K562 (cell line): ENCODE measurements around the gene TMCC2. TPM values are rescaled to one million over a fixed set of nuclear protein-coding genes. Genes with fewer than 3 reads are reported as not detected.
A peak's percentile ranks its signal among the peaks of the same experiment; 100 is the strongest.

Experiments used
- ADNP ChIP-seq: fragments of 200-800 bp; sonication (Bioruptor generic); IDR thresholded peaks from 2 replicates; pipeline ENCODE4 v1.6.1; 2016; ENCODE audit warnings: missing genetic modification characterization, missing compliant biosample characterization
- COPS2 ChIP-seq: fragments of 450-650 bp; conservative IDR thresholded peaks from 2 replicates; pipeline ENCODE4 v1.6.1; 2016; ENCODE audit warnings: mild to moderate bottlenecking, moderate library complexity
- EGR1 ChIP-seq: fragments of 450-650 bp; conservative IDR thresholded peaks from 2 replicates; pipeline ENCODE4 v1.6.1; 2017; ENCODE audit warnings: mild to moderate bottlenecking
- FOXA3 ChIP-seq, 2 experiments: fragments of 450-650 bp in 1 of 2; sonication (generic) in 1 of 2; formaldehyde crosslinking; IDR thresholded peaks in 1 of 2; conservative IDR thresholded peaks in 1 of 2; 2 replicates each; pipeline versions ENCODE4 v1.4.0 to v1.8.0; 2020 to 2022; ENCODE audit warnings: mild to moderate bottlenecking in 2 of 2, missing genetic modification reagents in 1 of 2
- HDAC2 ChIP-seq: fragments of 450-650 bp; IDR thresholded peaks from 2 replicates; pipeline ENCODE4 v1.6.1; 2016; ENCODE audit warnings: mild to moderate bottlenecking
- JUN ChIP-seq, 2 experiments: sonication (generic) in 1 of 2; formaldehyde crosslinking in 1 of 2; IDR thresholded peaks; 2 replicates each; pipeline versions ENCODE4 v1.6.1 to v1.8.0; 2012 to 2022; ENCODE audit warnings: borderline replicate concordance in 2 of 2, mild to moderate bottlenecking in 2 of 2, improper control_type of control experiment in 1 of 2, low read depth in 1 of 2, low read length in 1 of 2, missing genetic modification reagents in 1 of 2
- KDM5B ChIP-seq: fragments of 200-600 bp; sonication (generic); IDR thresholded peaks from 2 replicates; pipeline ENCODE4 v1.6.1; 2012; ENCODE audit warnings: low read depth, mild to moderate bottlenecking, moderate library complexity, low read length, control low read depth, inconsistent platforms; ENCODE audit not compliant: insufficient replicate concordance
- MCM2 ChIP-seq: fragments of 450-650 bp; IDR thresholded peaks from 2 replicates; pipeline ENCODE4 v1.6.1; 2017; ENCODE audit warnings: low read depth, mild to moderate bottlenecking
- MTA1 ChIP-seq: fragments of 450-650 bp; IDR thresholded peaks from 2 replicates; pipeline ENCODE4 v1.6.1; 2017; ENCODE audit warnings: borderline replicate concordance
- NCOR1 ChIP-seq: fragments of 450-650 bp; IDR thresholded peaks from 2 replicates; pipeline ENCODE4 v1.6.1; 2016; ENCODE audit warnings: mild to moderate bottlenecking, moderate library complexity
- PHF21A ChIP-seq: fragments of 450-650 bp; IDR thresholded peaks from 2 replicates; pipeline ENCODE4 v1.6.1; 2017; ENCODE audit warnings: low read depth, borderline replicate concordance
- RAD21 ChIP-seq, 2 experiments: fragments of 250-450 bp in 1 of 2; fragments of 450-650 bp in 1 of 2; sonication (Bioruptor Pico) in 1 of 2; formaldehyde crosslinking in 1 of 2; IDR thresholded peaks in 1 of 2; conservative IDR thresholded peaks in 1 of 2; 2 replicates each; pipeline versions ENCODE4 v1.4.0 to v1.8.0; 2020 to 2022; ENCODE audit warnings: mild to moderate bottlenecking in 2 of 2, moderate library complexity in 1 of 2
- SIRT6 ChIP-seq: IDR thresholded peaks from one replicate; pipeline ENCODE4 v1.6.1; 2012; ENCODE audit warnings: low read depth, mild to moderate bottlenecking, control low read depth, inconsistent platforms, low read length, moderate library complexity
- SREBF1 ChIP-seq: fragments of 150-350 bp; IDR thresholded peaks from 2 replicates; pipeline ENCODE4 v1.6.1; 2014; ENCODE audit warnings: antibody characterized with exemption, low read depth, low read length, borderline replicate concordance
- STAG1 ChIP-seq: sonication (generic); formaldehyde crosslinking; IDR thresholded peaks from 2 replicates; pipeline ENCODE4 v1.5.0; 2020; ENCODE audit warnings: missing genetic modification reagents, borderline replicate concordance
- TBP ChIP-seq: optimal IDR thresholded peaks from 2 replicates; pipeline ENCODE3; 2011; ENCODE audit warnings: low read depth, low read length, improper control_type of control experiment
- XRCC5 ChIP-seq: fragments of 200-400 bp; formaldehyde crosslinking; IDR thresholded peaks from 2 replicates; pipeline ENCODE4 v1.6.1; 2017; ENCODE audit warnings: low read depth, mild to moderate bottlenecking, low read length
- ZNF140 ChIP-seq: fragments of 250-450 bp; sonication (Bioruptor Pico); IDR thresholded peaks from 2 replicates; pipeline ENCODE4 v1.8.0; 2021; ENCODE audit warnings: moderate library complexity, mild to moderate bottlenecking, inconsistent platforms
- ZNF232 ChIP-seq: sonication (generic); formaldehyde crosslinking; IDR thresholded peaks from 2 replicates; pipeline ENCODE4 v1.8.0; 2022; ENCODE audit warnings: mild to moderate bottlenecking, missing genetic modification reagents
- ZNF354B ChIP-seq: fragments of 250-450 bp; sonication (Bioruptor Pico); IDR thresholded peaks from 2 replicates; pipeline ENCODE4 v1.4.0; 2020
- polyA plus RNA-seq, 8 experiments: library from polyadenylated mRNA; depleted of rRNA in 4 of 8; stranded (reverse) in 5 of 8; unstranded in 3 of 8; fragments of >200 nt; fragmentation: Nextera tagmentation in 2 of 8; fragmentation: Illumina TruSeq in 1 of 8; extraction: Ambion mirVana in 2 of 8; extraction: Trizol in 1 of 8; gene quantifications; 2 replicates each; pipeline versions ENCODE4 v1.2.1 to v1.2.3, GENCODE V29; 2011 to 2014; ENCODE audit warnings: inconsistent platforms in 1 of 8, missing spikeins in 1 of 8
- total RNA-seq, 7 experiments: library from RNA; depleted of rRNA in 6 of 7; stranded (reverse); fragments of >200 nt in 6 of 7; fragmentation: Illumina TruSeq in 2 of 7; extraction: Trizol in 2 of 7; gene quantifications; 2 replicates each; pipeline versions ENCODE4 v1.2.1 to v1.2.3, GENCODE V29; 2011 to 2021; ENCODE audit warnings: low replicate concordance in 1 of 7
- TF ChIP-seq, protein P1 (sequence below): fragments of 250-450 bp; sonication (Bioruptor Pico); IDR thresholded peaks from 2 replicates; pipeline ENCODE4 v1.4.0; 2020; ENCODE audit warnings: mild to moderate bottlenecking, moderate library complexity, borderline replicate concordance
- TF ChIP-seq, protein P2 (sequence below): IDR thresholded peaks from 2 replicates; pipeline ENCODE4 v1.6.1; 2011; ENCODE audit not compliant: insufficient read length; ENCODE audit errors: extremely low read depth
- TF ChIP-seq, protein P3 (sequence below): sonication (generic); formaldehyde crosslinking; IDR thresholded peaks from 2 replicates; pipeline ENCODE4 v1.9.0; 2022; ENCODE audit warnings: mild to moderate bottlenecking, missing genetic modification reagents
- TF ChIP-seq, protein P4 (sequence below), 2 experiments: fragments of 450-650 bp in 1 of 2; sonication (generic) in 1 of 2; formaldehyde crosslinking; conservative IDR thresholded peaks; 2 replicates each; pipeline versions ENCODE4 v1.4.0 to v1.8.1; 2020 to 2022; ENCODE audit warnings: mild to moderate bottlenecking in 1 of 2, missing genetic modification reagents in 1 of 2

TMCC2 gene
- total and polyA plus RNA-seq, 9 of the 15 experiments (the other 6 are each of a cell fraction or from before 2014, with no cell fraction given): 0.06 to 1.8 (median 0.98) TPM

- TF ChIP-seq STAG1 (0 out of 2 replicates have a peak, but pooled peaks have one; percentile 17), HDAC2 (no peak), NCOR1 (no peak), ZNF140 (CRISPR knock-in tag) (no peak), RAD21 (CRISPR knock-in tag; conservative IDR thresholded peaks at IDR 0.05 in 1 of 2, IDR thresholded peaks at IDR 0.05 in 1 of 2) (peak; percentile 14 to 75; a peak in 2 of 4 replicates), SIRT6 (no peak), KDM5B (no peak), XRCC5 (no peak), PHF21A (no peak), MCM2 (no peak), TBP (no peak), ZNF232 (CRISPR knock-in tag) (no peak), ADNP (tag) (no peak), FOXA3 (CRISPR knock-in tag; conservative IDR thresholded peaks at IDR 0.05 in 1 of 2, IDR thresholded peaks at IDR 0.05 in 1 of 2) (no peak), SREBF1 (no peak), ZNF354B (no peak), COPS2 (no peak), JUN (IDR thresholded peaks at IDR 0.05; ENCODE audit: borderline replicate concordance, low read depth, low read length) (0 out of 2 replicates have a peak, but pooled peaks have one; percentile 19), JUN (CRISPR knock-in tag; IDR thresholded peaks at IDR 0.05; ENCODE audit: borderline replicate concordance) (no peak), MTA1 (no peak), EGR1 (0 out of 2 replicates have a peak, but pooled peaks have one; percentile 26)
- TF ChIP-seq, protein P1, sequence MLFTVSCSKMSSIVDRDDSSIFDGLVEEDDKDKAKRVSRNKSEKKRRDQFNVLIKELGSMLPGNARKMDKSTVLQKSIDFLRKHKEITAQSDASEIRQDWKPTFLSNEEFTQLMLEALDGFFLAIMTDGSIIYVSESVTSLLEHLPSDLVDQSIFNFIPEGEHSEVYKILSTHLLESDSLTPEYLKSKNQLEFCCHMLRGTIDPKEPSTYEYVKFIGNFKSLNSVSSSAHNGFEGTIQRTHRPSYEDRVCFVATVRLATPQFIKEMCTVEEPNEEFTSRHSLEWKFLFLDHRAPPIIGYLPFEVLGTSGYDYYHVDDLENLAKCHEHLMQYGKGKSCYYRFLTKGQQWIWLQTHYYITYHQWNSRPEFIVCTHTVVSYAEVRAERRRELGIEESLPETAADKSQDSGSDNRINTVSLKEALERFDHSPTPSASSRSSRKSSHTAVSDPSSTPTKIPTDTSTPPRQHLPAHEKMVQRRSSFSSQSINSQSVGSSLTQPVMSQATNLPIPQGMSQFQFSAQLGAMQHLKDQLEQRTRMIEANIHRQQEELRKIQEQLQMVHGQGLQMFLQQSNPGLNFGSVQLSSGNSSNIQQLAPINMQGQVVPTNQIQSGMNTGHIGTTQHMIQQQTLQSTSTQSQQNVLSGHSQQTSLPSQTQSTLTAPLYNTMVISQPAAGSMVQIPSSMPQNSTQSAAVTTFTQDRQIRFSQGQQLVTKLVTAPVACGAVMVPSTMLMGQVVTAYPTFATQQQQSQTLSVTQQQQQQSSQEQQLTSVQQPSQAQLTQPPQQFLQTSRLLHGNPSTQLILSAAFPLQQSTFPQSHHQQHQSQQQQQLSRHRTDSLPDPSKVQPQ: no peak
- TF ChIP-seq, protein P2, sequence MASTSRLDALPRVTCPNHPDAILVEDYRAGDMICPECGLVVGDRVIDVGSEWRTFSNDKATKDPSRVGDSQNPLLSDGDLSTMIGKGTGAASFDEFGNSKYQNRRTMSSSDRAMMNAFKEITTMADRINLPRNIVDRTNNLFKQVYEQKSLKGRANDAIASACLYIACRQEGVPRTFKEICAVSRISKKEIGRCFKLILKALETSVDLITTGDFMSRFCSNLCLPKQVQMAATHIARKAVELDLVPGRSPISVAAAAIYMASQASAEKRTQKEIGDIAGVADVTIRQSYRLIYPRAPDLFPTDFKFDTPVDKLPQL: no peak
- TF ChIP-seq, protein P3, sequence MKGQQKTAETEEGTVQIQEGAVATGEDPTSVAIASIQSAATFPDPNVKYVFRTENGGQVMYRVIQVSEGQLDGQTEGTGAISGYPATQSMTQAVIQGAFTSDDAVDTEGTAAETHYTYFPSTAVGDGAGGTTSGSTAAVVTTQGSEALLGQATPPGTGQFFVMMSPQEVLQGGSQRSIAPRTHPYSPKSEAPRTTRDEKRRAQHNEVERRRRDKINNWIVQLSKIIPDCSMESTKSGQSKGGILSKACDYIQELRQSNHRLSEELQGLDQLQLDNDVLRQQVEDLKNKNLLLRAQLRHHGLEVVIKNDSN (CRISPR knock-in tag): 0 out of 2 replicates have a peak, but pooled peaks have one; percentile 5
- TF ChIP-seq, protein P4, sequence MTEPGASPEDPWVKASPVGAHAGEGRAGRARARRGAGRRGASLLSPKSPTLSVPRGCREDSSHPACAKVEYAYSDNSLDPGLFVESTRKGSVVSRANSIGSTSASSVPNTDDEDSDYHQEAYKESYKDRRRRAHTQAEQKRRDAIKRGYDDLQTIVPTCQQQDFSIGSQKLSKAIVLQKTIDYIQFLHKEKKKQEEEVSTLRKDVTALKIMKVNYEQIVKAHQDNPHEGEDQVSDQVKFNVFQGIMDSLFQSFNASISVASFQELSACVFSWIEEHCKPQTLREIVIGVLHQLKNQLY (CRISPR knock-in tag; conservative IDR thresholded peaks at IDR 0.05): no peak
Observed at GRCh38 chr1:205229399-205229871, 1.7 kb downstream of the TMCC2 start (continued).
